Uterus (tissue), 4 donors: ENCODE data around the gene LIPN. TPM values are rescaled to one million over a fixed set of nuclear protein-coding genes. Genes with fewer than 3 reads are reported as not detected.

Experiments
- DNase-seq, 2 donors: peaks; one replicate each; pipeline ENCODE4 v3.0.0-alpha.2; 2019 to 2020
- H3K27ac ChIP-seq, 2 donors: fragments of 200-600 bp; sonication (generic); 1 replicate in 1 of 2; 2 replicates in 1 of 2; pipeline ENCODE4 v1.5.1; 2016 to 2018
- H3K27me3 ChIP-seq, 2 donors: fragments of 200-600 bp; sonication (generic); one replicate each; pipeline ENCODE4 v1.5.1; 2018 to 2019; ENCODE audit warnings: control low read depth in 1 of 2
- H3K36me3 ChIP-seq, 2 donors: fragments of 200-600 bp; sonication (generic); one replicate each; pipeline ENCODE4 v1.5.1; 2019; ENCODE audit warnings: control low read depth in 1 of 2
- H3K4me1 ChIP-seq, 2 donors: fragments of 200-600 bp; sonication (generic); one replicate each; pipeline ENCODE4 v1.5.1; 2018 to 2019; ENCODE audit warnings: control low read depth in 1 of 2
- H3K4me3 ChIP-seq, 2 donors: fragments of 200-600 bp; sonication (generic); 1 replicate in 1 of 2; 2 replicates in 1 of 2; pipeline ENCODE4 v1.5.1; 2018 to 2019; ENCODE audit warnings: mild to moderate bottlenecking in 1 of 2
- H3K9me3 ChIP-seq, 2 donors: fragments of 200-600 bp; sonication (generic); one replicate each; pipeline ENCODE4 v1.5.1; 2019; ENCODE audit warnings: control low read depth in 1 of 2
- CTCF ChIP-seq, 4 experiments: fragments of 200-600 bp in 2 of 4; fragments of 450-650 bp in 2 of 4; sonication (generic) in 2 of 4; IDR thresholded peaks; one replicate each; pipeline ENCODE4 v1.5.1; 2016 to 2019; ENCODE audit warnings: antibody characterized with exemption in 4 of 4, mild to moderate bottlenecking in 2 of 4, moderate library complexity in 1 of 4
- POLR2A ChIP-seq, 2 donors: fragments of 450-650 bp; IDR thresholded peaks; one replicate each; pipeline ENCODE4 v1.6.1; 2016; ENCODE audit warnings: antibody characterized with exemption in 2 of 2, mild to moderate bottlenecking in 1 of 2, moderate library complexity in 1 of 2
- intact Hi-C: fragments of 100-400 bp; cut with DNase I; formaldehyde crosslinking; loops from one replicate; pipeline ENCODE4 v1.15.1; 2023; ENCODE audit warnings: low total_unique reads
- total RNA-seq, 4 donors: library from RNA; depleted of rRNA in 3 of 4; stranded (reverse); fragments of >200 nt in 3 of 4; gene quantifications; one replicate each; pipeline versions ENCODE4 v1.1.0 to v1.2.4, GENCODE V29; 2014 to 2023
- donor health status: DM: yes; HTN: yes; CAD: no.

LIPN gene
- total RNA-seq, 4 donors from 2014 or later = not detected

GRCh38 chr10:88787463-88787862 lies 27.6 kb downstream of the LIPN start:
- no peaks in the 10 kb centered on the region for H3K27me3 ChIP-seq

GRCh38 chr10:88788924-88789323 lies 29.1 kb downstream of the LIPN start:
- no peak for DNase-seq
- no peaks in the 10 kb centered on the region for H3K27me3 ChIP-seq
- no peak overlapping the region for H3K4me3 ChIP-seq
- intact Hi-C loops = no loop called here
- no peaks in the 10 kb centered on the region for H3K4me1 ChIP-seq
- no peak overlapping the region for H3K27ac ChIP-seq
- TF ChIP-seq POLR2A (IDR thresholded peaks at IDR 0.05) (no peak), CTCF (IDR thresholded peaks at IDR 0.05) (no peak)
- H3K36me3 ChIP-seq = no peaks in the 10 kb centered on the region
- no peaks in the 10 kb centered on the region for H3K9me3 ChIP-seq

More at GRCh38 chr10:88787463-88787862, 27.6 kb downstream of the LIPN start:
- no peaks in the 10 kb centered on the region for H3K9me3 ChIP-seq
- DNase-seq = no peak
- no peaks in the 10 kb centered on the region for H3K4me1 ChIP-seq
- no peak overlapping the region for H3K27ac ChIP-seq
- TF ChIP-seq POLR2A (IDR thresholded peaks at IDR 0.05) = no peak
- TF ChIP-seq CTCF (IDR thresholded peaks at IDR 0.05) = no peak
- intact Hi-C loops = no loop called here
- H3K4me3 ChIP-seq = no peak overlapping the region
- no peaks in the 10 kb centered on the region for H3K36me3 ChIP-seq

- H3K27me3 ChIP-seq = no peaks in the 10 kb centered on the region
- DNase-seq = no peak
- H3K9me3 ChIP-seq = no peaks in the 10 kb centered on the region
- H3K36me3 ChIP-seq = no peaks in the 10 kb centered on the region
- TF ChIP-seq CTCF (IDR thresholded peaks at IDR 0.05) = no peak
- TF ChIP-seq POLR2A (IDR thresholded peaks at IDR 0.05) = no peak
- no peak overlapping the region for H3K27ac ChIP-seq
- intact Hi-C loops = no loop called here
- H3K4me1 ChIP-seq = no peaks in the 10 kb centered on the region
- H3K4me3 ChIP-seq = no peak overlapping the region
Observed at GRCh38 chr10:88791924-88792323, 32.1 kb downstream of the LIPN start.

- H3K27me3 ChIP-seq = no peaks in the 10 kb centered on the region
- no peaks in the 10 kb centered on the region for H3K36me3 ChIP-seq
- H3K4me3 ChIP-seq = no peak overlapping the region
- no peak overlapping the region for H3K27ac ChIP-seq
- H3K4me1 ChIP-seq = no peaks in the 10 kb centered on the region
- H3K9me3 ChIP-seq = no peaks in the 10 kb centered on the region
- intact Hi-C loops = no loop called here
- TF ChIP-seq CTCF (IDR thresholded peaks at IDR 0.05) = no peak
- DNase-seq = no peak
Observed at GRCh38 chr10:88792661-88793060, 32.8 kb downstream of the LIPN start.

- no peak for TF ChIP-seq POLR2A (IDR thresholded peaks at IDR 0.05)
- TF ChIP-seq CTCF (IDR thresholded peaks at IDR 0.05) = no peak
- no peak for DNase-seq
Observed at GRCh38 chr10:88793712-88794299, 34.0 kb downstream of the LIPN start.

More at GRCh38 chr10:88793712-88794299, 34.0 kb downstream of the LIPN start:
- intact Hi-C loops = no loop called here
- Histone ChIP-seq H3K27me3 (no peaks in the 10 kb centered on the region), H3K4me3 (no peak overlapping the region), H3K4me1 (no peaks in the 10 kb centered on the region), H3K27ac (no peak overlapping the region), H3K36me3 (no peaks in the 10 kb centered on the region), H3K9me3 (no peaks in the 10 kb centered on the region)
